Caki2 (cell line): Measurements from ENCODE around the gene MPV17. TPM values are rescaled to one million over a fixed set of nuclear protein-coding genes. Genes with fewer than 3 reads are reported as not detected.
"Not testable (repeated sequence)": the region's sequence is repeated elsewhere in the genome, so short reads cannot be mapped to it uniquely, and the experiment has no call there.

ENCODE experiments used
- DNase-seq: peaks from one replicate; pipeline ENCODE4 v3.0.0-alpha.2; 2015; ENCODE audit warnings: low read depth
- in situ Hi-C: cut with HindIII; loops from 2 replicates; pipeline ENCODE4 v1.10.0; 2016; ENCODE audit warnings: low sequenced_read_pairs, low pct_unique_long_range_greater_than_20kb, mixed read lengths
- total RNA-seq: library from RNA; depleted of rRNA; stranded (reverse); fragments of >200 nt; shearing (Covaris generic); gene quantifications from 2 replicates; pipeline ENCODE4 v1.2.3, GENCODE V29; 2014; ENCODE audit warnings: low replicate concordance

The MPV17 gene
- total RNA-seq, 1 experiment from 2014 or later = 76.2 TPM

GRCh38 chr2:27278010-27278409 lies 44.9 kb downstream of the MPV17 start:
- in situ Hi-C loops = no loop called here

GRCh38 chr2:27275211-27276150 lies 47.4 kb downstream of the MPV17 start, which contains the start of gene DNAJC5G:
Gene DNAJC5G, plus strand, starts transcription at chr2:27275433. Its CDS starts 1,296 bp downstream, at chr2:27276729.
- in situ Hi-C loops = no loop called here
- no peak for DNase-seq

More at GRCh38 chr2:27278010-27278409, 44.9 kb downstream of the MPV17 start:
- DNase-seq = no peak

DNA sequence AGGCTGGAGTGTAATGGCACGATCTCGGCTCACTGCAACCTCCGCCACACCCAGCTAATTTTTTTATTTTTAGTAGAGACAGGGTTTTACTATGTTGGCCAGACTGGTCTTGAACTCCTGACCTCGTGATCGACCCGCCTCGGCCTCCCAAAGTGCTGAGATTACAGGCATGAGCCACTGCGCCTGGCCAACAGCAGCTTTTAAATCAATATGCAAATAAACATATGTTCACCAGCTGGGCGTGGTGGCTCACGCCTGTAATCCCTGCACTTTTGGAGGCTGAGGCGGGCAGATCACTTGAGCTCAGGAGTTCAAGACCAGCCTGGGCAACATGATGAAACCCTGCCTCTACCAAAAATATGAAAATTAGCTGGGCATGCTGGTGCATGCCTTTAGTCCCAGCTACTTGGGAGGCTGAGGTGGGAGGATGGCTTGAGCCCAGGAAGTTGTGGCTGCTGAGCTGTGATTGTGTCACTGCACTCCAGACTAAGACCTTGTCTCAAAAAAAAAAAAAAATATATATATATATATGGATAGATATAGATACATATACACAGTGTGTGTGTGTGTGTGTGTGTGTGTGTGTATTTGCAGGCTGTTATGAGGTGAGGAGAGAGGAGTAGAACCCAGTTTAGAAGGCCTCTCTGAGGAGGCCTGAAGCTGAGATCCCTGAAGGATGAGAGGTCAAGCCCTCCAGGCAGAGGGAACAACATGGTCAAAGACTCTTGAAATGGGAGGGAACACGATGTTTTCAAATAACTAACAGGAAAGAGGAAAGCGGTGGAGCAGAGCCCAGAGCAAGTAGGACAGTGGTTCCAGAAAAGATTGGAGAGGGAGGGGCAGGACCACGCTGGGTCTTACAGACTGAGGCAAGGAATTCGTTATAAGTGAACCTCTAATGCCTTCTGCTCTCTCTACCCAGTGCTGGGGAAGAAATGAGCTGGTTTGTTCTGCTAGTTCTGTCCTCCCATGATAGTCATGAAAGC lies 50.1 kb downstream of the MPV17 start:
- in situ Hi-C loops = loop anchor here (25.0 kb wide), 1 partner anchor 186 kb away; the partner anchor contains the start of genes EMILIN1 and KHK
- not testable (repeated sequence) for DNase-seq

DNA sequence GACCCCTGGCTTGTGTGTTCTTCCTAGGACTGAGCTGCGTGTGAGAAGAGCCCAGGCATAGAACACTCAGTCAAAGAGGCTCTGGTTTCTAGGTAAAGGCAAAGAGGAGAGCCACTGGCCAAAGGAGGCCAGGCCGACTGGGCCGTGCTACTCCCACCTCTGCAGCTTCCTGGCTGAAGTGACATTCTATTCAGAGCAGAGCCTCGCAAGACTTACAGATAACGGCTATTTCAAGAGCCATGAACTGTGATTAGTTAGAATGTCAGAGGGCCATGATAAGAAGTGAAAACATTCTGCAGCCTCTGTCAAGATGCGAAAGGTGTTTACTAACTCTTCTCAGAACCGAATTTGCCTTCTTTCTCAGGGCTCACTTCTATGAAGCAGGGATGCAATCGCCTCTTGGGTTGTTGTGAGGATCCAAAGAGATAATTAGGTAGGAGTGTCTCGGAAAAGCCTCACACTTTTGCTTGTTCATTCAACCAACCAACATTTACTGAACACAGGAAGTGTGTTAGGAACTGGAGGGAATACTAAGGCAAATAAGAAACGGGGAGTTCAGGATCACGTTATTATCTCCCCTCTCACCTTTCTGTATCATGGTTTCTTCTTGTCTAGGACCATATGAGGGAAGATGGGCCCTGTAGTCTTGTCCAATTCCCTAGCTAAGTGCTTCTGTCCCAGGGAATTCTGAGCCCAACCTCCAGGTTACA lies 51.1 kb downstream of the MPV17 start:
- in situ Hi-C loops = loop anchor here (25.0 kb wide), 1 partner anchor 184 kb away; the partner anchor contains the start of genes EMILIN1 and KHK

DNA sequence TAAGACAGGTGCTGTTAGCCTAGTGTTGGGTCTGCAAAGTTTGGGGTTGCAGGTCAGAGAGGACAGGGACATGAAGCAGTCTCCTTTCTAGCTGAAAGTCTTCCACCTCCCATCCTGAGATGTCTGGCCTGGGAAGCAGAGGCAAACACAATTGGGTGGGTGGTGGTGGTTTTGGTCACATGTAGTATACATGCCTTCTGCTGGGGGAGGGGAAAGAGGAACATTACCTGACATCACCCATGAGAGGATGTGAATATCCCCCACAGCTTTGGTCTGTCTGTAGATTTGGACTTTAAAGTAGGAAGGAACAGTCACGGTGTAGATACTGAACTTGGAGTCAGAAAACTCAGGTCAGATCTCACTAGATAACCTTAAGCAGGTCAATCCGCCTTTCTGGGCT lies 52.2 kb downstream of the MPV17 start:
- in situ Hi-C loops = loop anchor here (25.0 kb wide), 1 partner anchor 183 kb away; the partner anchor contains the start of genes EMILIN1 and KHK
- DNase-seq = no peak

More for the DNA sequence above, 51.1 kb downstream of the MPV17 start:
- no peak for DNase-seq

GRCh38 chr2:27270131-27270530 lies 52.8 kb downstream of the MPV17 start:
- no peak for DNase-seq
- in situ Hi-C loops = loop anchor here (25.0 kb wide), 1 partner anchor 183 kb away; the partner anchor contains the start of genes EMILIN1 and KHK

GRCh38 chr2:27268296-27268695 lies 54.6 kb downstream of the MPV17 start:
- not testable (repeated sequence) for DNase-seq
- in situ Hi-C loops = loop anchor here (25.0 kb wide), 1 partner anchor 181 kb away; the partner anchor contains the start of genes EMILIN1 and KHK

DNA sequence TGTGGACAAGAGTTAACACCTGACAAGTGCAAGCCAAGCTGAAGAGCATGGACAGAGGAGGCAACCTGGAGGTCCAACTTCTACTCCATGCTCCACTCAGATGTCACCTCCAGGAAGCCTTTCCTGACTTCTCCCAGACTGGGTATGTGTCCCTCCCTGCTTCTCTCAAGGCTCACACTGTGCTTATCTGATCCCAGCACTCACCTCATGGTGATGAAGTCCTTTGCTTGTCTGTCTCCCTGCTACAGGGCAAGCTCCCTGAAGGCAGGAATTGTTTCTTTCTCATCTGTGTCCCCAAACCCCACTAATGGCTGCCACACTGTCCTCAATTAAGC lies 57.4 kb downstream of the MPV17 start:
- no peak for DNase-seq
- in situ Hi-C loops = loop anchor here (25.0 kb wide), 1 partner anchor 178 kb away; the partner anchor contains the start of genes EMILIN1 and KHK

DNA sequence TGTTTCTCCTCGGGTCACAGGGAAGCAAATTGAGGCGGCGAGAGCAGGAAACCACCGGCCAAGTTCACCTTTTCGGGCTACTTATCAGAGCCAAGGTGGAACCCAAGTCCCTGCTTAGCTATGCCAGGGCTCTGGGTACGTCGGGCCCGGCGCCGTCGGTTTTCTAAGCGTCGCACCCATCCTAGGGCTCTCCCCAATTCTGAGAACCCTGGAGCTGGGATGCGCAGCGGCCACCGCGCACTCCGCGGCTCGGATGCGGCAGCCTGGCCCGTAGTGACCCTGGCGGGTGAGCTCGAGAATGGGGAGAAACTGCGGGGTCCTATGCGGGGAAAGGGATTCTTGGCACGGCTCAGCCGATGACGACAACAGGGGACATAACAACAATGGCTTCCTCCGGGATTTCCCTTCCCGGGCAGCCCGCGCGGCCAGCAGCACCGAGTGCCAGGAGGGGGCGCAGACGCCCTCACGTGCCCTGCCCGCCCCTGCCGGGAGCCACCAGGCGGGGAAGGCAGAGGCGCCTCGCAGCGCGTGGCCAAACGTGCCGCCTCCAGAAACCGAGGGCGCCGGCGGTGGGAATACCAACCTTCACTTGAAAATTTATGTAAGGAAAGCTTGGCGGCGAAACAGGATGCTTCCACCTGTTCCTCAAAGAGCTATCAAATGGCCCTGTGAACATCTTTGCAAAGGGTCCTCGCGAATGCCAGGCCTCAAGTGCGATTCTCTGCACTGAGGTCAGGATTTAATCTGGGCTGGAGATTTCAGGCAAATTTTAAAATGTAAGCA lies 58.0 kb downstream of the MPV17 start:
- peak; percentile 74 for DNase-seq
- in situ Hi-C loops = loop anchor here (25.0 kb wide), 1 partner anchor 178 kb away; the partner anchor contains the start of genes EMILIN1 and KHK

- in situ Hi-C loops = loop anchor here (25.0 kb wide), 1 partner anchor 177 kb away; the partner anchor contains the start of genes EMILIN1 and KHK
- no peak for DNase-seq
Measured at GRCh38 chr2:27264253-27264752, 58.6 kb downstream of the MPV17 start.

DNA sequence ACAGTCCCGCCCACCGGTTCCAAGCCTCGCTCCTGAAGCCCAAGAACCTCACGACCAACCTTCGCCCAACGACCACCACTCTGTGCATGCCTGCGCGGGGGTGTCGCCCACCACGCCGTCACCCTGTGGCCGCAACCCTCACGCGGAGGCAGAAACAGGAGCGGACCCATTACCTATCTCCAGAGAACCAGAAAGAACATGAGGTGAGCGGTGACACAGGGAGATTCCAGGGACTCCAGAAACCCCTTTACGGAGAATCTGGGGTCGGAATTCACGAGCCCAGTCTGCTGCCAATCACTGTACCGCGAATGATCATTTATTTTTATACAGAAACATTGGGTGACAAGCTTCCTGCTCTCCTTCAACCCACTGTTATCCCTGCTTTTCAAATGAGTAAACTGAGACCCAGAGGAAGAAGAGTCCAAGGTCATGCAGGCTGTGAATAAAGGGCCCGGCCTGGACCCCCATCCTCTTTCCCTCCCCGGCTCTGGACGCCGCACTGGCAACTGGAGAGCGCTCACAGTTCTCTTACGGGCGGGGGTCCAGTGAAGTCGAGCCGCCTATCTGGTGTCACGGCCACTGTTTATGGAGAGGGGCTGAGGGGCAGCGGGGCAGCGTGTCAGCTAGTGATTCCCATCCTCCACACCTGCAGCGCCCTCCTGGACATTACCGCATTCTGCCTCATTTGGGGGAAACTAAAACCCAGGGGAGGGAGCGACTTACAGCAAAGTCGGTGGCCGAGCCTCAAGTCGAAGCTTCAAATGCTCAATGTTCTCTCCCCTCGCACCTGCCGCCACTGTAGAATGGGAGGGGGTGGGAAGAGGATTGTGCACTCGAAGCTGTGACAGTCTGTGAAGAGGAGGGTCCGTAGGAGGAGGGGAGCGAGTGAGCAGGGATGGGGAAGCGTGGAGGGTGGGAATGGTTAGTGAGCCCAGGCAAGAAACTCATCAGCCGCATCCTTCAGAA lies 59.3 kb downstream of the MPV17 start:
- DNase-seq = no peak
- in situ Hi-C loops = loop anchor here (25.0 kb wide), 1 partner anchor 176 kb away; the partner anchor contains the start of genes EMILIN1 and KHK

DNA sequence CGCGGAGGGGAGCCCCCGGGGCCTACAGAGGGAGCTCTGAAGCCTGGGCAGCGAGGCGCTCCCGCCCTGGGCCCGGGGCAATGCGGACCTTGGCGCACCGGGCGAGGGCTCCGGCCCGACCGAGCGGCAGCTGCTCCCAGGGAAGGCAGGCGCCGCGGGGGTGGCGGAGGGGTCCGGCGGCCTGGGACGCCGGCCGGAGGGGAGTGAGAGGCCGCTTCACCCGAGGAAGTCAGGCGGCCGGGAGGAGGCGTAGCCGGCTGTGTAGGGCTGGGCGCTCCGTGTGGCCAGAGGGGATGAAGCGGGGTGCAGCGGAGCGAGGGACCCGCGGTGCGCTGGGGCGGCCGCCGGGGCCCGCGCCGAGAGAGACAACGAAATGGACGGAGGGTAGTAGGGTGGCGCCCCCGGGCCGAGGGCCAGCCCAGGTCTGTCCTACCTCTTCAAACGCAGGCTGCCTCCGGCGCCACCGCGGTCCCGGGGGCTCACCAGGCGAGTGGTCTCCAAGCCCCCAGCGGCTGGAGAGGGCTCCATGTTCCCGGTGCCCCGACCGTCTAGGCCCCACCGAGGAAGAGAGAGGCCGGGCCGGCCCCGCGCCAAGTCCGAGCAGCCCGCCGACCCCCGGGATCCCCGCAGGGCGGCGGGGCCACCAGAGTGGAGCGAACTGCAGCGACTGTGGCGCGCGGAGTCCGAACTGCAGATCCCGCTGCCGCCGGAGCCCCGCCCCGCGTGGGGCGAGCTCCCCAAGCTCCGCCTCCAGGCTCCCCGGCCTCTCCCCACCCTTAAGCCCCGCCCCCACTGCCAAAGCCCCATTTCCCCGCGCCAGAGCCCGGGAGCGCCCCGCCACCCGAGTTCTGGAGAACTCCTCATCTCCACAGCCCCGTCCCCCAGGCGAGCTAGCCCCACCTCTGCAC lies 60.3 kb downstream of the MPV17 start, which contains the start of gene SLC30A3:
Gene SLC30A3 (minus strand): TSS at position 669 of the 908 bp plus-strand sequence. CDS start 141 bp downstream, at position 528.
- no peak for DNase-seq
- in situ Hi-C loops = loop anchor here (25.0 kb wide), 1 partner anchor 175 kb away; the partner anchor contains the start of genes EMILIN1 and KHK

- no peak for DNase-seq
- in situ Hi-C loops = loop anchor here (25.0 kb wide), 1 partner anchor 175 kb away; the partner anchor contains the start of genes EMILIN1 and KHK
Measured at GRCh38 chr2:27261926-27262298, 61.0 kb downstream of the MPV17 start.

- DNase-seq = no peak
- in situ Hi-C loops = loop anchor here (25.0 kb wide), 1 partner anchor 174 kb away; the partner anchor contains the start of genes EMILIN1 and KHK
Measured at GRCh38 chr2:27261241-27261925, 61.5 kb downstream of the MPV17 start.
